WTC11 (cell line): Measurements from ENCODE around the gene EEA1. TPM values are rescaled to one million over a fixed set of nuclear protein-coding genes. Genes with fewer than 3 reads are reported as not detected.

Source experiments
- ATAC-seq: fragments of 200-7000 bp; cut with Tn5 transposase; 2 replicates; pipeline ENCODE4 v1.10.0; 2021; ENCODE audit warnings: mild to moderate bottlenecking, moderate library complexity
- CTCF ChIA-PET: fragments of 300-600 bp; sonication (Branson Sonifier 250); formaldehyde crosslinking; loops from one replicate; lab custom pipeline; 2021; ENCODE audit warnings: antibody characterized with exemption; lab: Charles Lee
- POLR2A ChIA-PET: fragments of 350-600 bp; sonication (Branson Sonifier 250); formaldehyde crosslinking; loops from one replicate; lab custom pipeline; 2021; ENCODE audit warnings: antibody characterized with exemption; lab: Charles Lee
- DNase-seq: peaks from one replicate; pipeline ENCODE4 v3.0.0; 2021; ENCODE audit warnings: low spot score
- H3K27ac Mint-ChIP-seq: 2 replicates; pipeline ENCODE4 v1.8.0; 2021; ENCODE audit warnings: mixed read lengths
- H3K27me3 Mint-ChIP-seq: 2 replicates; pipeline ENCODE4 v1.8.0; 2021; ENCODE audit warnings: low read depth, mild to moderate bottlenecking, moderate library complexity, mixed read lengths
- H3K36me3 Mint-ChIP-seq: 2 replicates; pipeline ENCODE4 v1.8.0; 2021; ENCODE audit warnings: mixed read lengths
- H3K4me1 Mint-ChIP-seq: 2 replicates; pipeline ENCODE4 v1.8.0; 2022; ENCODE audit warnings: mixed read lengths
- H3K4me3 Mint-ChIP-seq: 2 replicates; pipeline ENCODE4 v1.8.0; 2021; ENCODE audit warnings: mild to moderate bottlenecking, moderate library complexity, mixed read lengths
- H3K9me3 Mint-ChIP-seq: 2 replicates; pipeline ENCODE4 v1.8.0; 2021; ENCODE audit warnings: mixed read lengths
- CBFB ChIP-seq: sonication (generic); formaldehyde crosslinking; IDR thresholded peaks from 2 replicates; pipeline ENCODE4 v1.8.1; 2022; ENCODE audit warnings: mild to moderate bottlenecking, low read depth, missing genetic modification reagents
- CREB1 ChIP-seq: sonication (generic); formaldehyde crosslinking; IDR thresholded peaks from 2 replicates; pipeline ENCODE4 v1.8.0; 2023; ENCODE audit warnings: mild to moderate bottlenecking, missing genetic modification reagents
- ESRRA ChIP-seq: sonication (generic); formaldehyde crosslinking; IDR thresholded peaks from 2 replicates; pipeline ENCODE4 v1.8.1; 2022; ENCODE audit warnings: mild to moderate bottlenecking, missing genetic modification reagents, borderline replicate concordance
- GTF2I ChIP-seq: fragments of 250-450 bp; sonication (Bioruptor Pico); conservative IDR thresholded peaks from 2 replicates; pipeline ENCODE4 v1.4.0; 2021; ENCODE audit warnings: mild to moderate bottlenecking
- HMGA2 ChIP-seq: fragments of 250-450 bp; sonication (Bioruptor Pico); IDR thresholded peaks from 2 replicates; pipeline ENCODE4 v1.4.0; 2021; ENCODE audit warnings: mild to moderate bottlenecking, moderate library complexity
- JAZF1 ChIP-seq: fragments of 250-450 bp; sonication (Bioruptor Pico); IDR thresholded peaks from 2 replicates; pipeline ENCODE4 v1.9.0; 2021; ENCODE audit warnings: moderate library complexity, mild to moderate bottlenecking, inconsistent platforms
- NR1H2 ChIP-seq: sonication (generic); formaldehyde crosslinking; IDR thresholded peaks from 2 replicates; pipeline ENCODE4 v1.9.0; 2021; ENCODE audit warnings: mild to moderate bottlenecking, moderate library complexity, missing genetic modification reagents
- PRRX2 ChIP-seq: fragments of 250-450 bp; sonication (Bioruptor Pico); IDR thresholded peaks from 2 replicates; pipeline ENCODE4 v1.8.0; 2021; ENCODE audit warnings: mild to moderate bottlenecking
- TP53 ChIP-seq: sonication (generic); formaldehyde crosslinking; IDR thresholded peaks from 2 replicates; pipeline ENCODE4 v1.8.1; 2023; ENCODE audit warnings: mild to moderate bottlenecking, missing genetic modification reagents
- ZNF416 ChIP-seq: fragments of 250-450 bp; sonication (Bioruptor Pico); IDR thresholded peaks from 2 replicates; pipeline ENCODE4 v1.9.0; 2021; ENCODE audit warnings: mild to moderate bottlenecking, inconsistent platforms
- total RNA-seq: library from RNA; stranded (reverse); gene quantifications from 3 replicates; pipeline ENCODE4 v1.2.3, GENCODE V29; 2021
- TF ChIP-seq, protein P1 (sequence below): sonication (generic); formaldehyde crosslinking; IDR thresholded peaks from 2 replicates; pipeline ENCODE4 v1.8.1; 2023; ENCODE audit warnings: mild to moderate bottlenecking, missing genetic modification reagents, moderate library complexity
- TF ChIP-seq, protein P2 (sequence below): sonication (generic); formaldehyde crosslinking; IDR thresholded peaks from 2 replicates; pipeline ENCODE4 v1.8.1; 2023; ENCODE audit warnings: mild to moderate bottlenecking, missing genetic modification reagents
- TF ChIP-seq, protein P3 (sequence below): sonication (generic); formaldehyde crosslinking; IDR thresholded peaks from 2 replicates; pipeline ENCODE4 v1.8.0; 2023; ENCODE audit warnings: missing genetic modification reagents
- TF ChIP-seq, protein P4 (sequence below): sonication (generic); formaldehyde crosslinking; IDR thresholded peaks from 2 replicates; pipeline ENCODE4 v1.8.1; 2022; ENCODE audit warnings: missing genetic modification reagents, borderline replicate concordance
- TF ChIP-seq, protein P5 (sequence below): sonication (generic); formaldehyde crosslinking; IDR thresholded peaks from 2 replicates; pipeline ENCODE4 v1.8.1; 2023; ENCODE audit warnings: mild to moderate bottlenecking, missing genetic modification reagents
- TF ChIP-seq, protein P6 (sequence below): sonication (generic); formaldehyde crosslinking; IDR thresholded peaks from 2 replicates; pipeline ENCODE4 v1.8.0; 2022; ENCODE audit warnings: mild to moderate bottlenecking, missing genetic modification reagents
- TF ChIP-seq, protein P7 (sequence below): sonication (generic); formaldehyde crosslinking; IDR thresholded peaks from 2 replicates; pipeline ENCODE4 v1.8.1; 2023; ENCODE audit warnings: mild to moderate bottlenecking, missing genetic modification reagents, moderate library complexity
- TF ChIP-seq, protein P8 (sequence below): sonication (generic); formaldehyde crosslinking; IDR thresholded peaks from 2 replicates; pipeline ENCODE4 v1.8.1; 2022; ENCODE audit warnings: mild to moderate bottlenecking, missing genetic modification reagents, moderate library complexity, borderline replicate concordance
- TF ChIP-seq, protein P9 (sequence below): sonication (generic); formaldehyde crosslinking; conservative IDR thresholded peaks from 2 replicates; pipeline ENCODE4 v1.8.1; 2023; ENCODE audit warnings: mild to moderate bottlenecking, low read depth, missing genetic modification reagents, moderate library complexity

EEA1 gene
- total RNA-seq, 1 experiment from 2014 or later: 20.3 TPM

DNA sequence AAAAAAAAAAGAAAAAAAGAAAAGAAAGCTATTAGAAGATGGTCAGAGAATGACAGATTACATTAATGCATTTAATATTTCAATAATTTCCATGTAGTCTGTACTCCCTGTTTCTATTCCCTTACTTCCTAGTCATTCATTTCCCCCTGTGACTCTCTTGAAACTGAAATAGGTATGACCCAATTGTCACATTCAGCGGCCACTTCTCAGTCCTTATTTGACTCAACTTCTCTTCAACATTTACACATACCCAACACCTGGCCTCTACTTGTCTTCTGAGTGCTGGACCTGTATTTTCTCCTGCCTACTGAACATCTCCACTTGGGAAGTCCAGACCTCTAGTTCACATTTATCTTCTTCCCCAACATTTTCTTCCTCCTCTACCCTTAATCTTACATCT lies 7.2 kb downstream of the EEA1 start:
- Mint-ChIP-seq H3K27me3 (no peaks in the 10 kb centered on the region), H3K27ac (no peak overlapping the region; the same call in 1 of the 2 replicates), H3K4me1 (peaks cover 11% of the 10 kb centered on the region), H3K36me3 (peaks cover 7% of the 10 kb centered on the region), H3K4me3 (no peak overlapping the region), H3K9me3 (peaks cover 7% of the 10 kb centered on the region)
- DNase-seq (no peak), ATAC-seq (no peak)
- TF ChIP-seq, protein P1, sequence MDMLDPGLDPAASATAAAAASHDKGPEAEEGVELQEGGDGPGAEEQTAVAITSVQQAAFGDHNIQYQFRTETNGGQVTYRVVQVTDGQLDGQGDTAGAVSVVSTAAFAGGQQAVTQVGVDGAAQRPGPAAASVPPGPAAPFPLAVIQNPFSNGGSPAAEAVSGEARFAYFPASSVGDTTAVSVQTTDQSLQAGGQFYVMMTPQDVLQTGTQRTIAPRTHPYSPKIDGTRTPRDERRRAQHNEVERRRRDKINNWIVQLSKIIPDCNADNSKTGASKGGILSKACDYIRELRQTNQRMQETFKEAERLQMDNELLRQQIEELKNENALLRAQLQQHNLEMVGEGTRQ (CRISPR knock-in tag): no peak
- TF ChIP-seq, protein P2, sequence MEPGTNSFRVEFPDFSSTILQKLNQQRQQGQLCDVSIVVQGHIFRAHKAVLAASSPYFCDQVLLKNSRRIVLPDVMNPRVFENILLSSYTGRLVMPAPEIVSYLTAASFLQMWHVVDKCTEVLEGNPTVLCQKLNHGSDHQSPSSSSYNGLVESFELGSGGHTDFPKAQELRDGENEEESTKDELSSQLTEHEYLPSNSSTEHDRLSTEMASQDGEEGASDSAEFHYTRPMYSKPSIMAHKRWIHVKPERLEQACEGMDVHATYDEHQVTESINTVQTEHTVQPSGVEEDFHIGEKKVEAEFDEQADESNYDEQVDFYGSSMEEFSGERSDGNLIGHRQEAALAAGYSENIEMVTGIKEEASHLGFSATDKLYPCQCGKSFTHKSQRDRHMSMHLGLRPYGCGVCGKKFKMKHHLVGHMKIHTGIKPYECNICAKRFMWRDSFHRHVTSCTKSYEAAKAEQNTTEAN (CRISPR knock-in tag): no peak
- no peak for TF ChIP-seq TP53
- TF ChIP-seq, protein P3, sequence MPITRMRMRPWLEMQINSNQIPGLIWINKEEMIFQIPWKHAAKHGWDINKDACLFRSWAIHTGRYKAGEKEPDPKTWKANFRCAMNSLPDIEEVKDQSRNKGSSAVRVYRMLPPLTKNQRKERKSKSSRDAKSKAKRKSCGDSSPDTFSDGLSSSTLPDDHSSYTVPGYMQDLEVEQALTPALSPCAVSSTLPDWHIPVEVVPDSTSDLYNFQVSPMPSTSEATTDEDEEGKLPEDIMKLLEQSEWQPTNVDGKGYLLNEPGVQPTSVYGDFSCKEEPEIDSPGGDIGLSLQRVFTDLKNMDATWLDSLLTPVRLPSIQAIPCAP (CRISPR knock-in tag): no peak
- no peak for TF ChIP-seq HMGA2 (CRISPR knock-in tag)
- TF ChIP-seq, protein P4, sequence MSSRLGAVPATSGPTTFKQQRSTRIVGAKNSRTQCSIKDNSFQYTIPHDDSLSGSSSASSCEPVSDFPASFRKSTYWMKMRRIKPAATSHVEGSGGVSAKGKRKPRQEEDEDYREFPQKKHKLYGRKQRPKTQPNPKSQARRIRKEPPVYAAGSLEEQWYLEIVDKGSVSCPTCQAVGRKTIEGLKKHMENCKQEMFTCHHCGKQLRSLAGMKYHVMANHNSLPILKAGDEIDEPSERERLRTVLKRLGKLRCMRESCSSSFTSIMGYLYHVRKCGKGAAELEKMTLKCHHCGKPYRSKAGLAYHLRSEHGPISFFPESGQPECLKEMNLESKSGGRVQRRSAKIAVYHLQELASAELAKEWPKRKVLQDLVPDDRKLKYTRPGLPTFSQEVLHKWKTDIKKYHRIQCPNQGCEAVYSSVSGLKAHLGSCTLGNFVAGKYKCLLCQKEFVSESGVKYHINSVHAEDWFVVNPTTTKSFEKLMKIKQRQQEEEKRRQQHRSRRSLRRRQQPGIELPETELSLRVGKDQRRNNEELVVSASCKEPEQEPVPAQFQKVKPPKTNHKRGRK (CRISPR knock-in tag): no peak
- TF ChIP-seq, protein P5, sequence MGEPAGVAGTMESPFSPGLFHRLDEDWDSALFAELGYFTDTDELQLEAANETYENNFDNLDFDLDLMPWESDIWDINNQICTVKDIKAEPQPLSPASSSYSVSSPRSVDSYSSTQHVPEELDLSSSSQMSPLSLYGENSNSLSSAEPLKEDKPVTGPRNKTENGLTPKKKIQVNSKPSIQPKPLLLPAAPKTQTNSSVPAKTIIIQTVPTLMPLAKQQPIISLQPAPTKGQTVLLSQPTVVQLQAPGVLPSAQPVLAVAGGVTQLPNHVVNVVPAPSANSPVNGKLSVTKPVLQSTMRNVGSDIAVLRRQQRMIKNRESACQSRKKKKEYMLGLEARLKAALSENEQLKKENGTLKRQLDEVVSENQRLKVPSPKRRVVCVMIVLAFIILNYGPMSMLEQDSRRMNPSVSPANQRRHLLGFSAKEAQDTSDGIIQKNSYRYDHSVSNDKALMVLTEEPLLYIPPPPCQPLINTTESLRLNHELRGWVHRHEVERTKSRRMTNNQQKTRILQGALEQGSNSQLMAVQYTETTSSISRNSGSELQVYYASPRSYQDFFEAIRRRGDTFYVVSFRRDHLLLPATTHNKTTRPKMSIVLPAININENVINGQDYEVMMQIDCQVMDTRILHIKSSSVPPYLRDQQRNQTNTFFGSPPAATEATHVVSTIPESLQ (CRISPR knock-in tag): no peak
- no peak for TF ChIP-seq PRRX2 (CRISPR knock-in tag)
- ChIA-PET POLR2A (no interaction called here), CTCF (no interaction called here)

DNA sequence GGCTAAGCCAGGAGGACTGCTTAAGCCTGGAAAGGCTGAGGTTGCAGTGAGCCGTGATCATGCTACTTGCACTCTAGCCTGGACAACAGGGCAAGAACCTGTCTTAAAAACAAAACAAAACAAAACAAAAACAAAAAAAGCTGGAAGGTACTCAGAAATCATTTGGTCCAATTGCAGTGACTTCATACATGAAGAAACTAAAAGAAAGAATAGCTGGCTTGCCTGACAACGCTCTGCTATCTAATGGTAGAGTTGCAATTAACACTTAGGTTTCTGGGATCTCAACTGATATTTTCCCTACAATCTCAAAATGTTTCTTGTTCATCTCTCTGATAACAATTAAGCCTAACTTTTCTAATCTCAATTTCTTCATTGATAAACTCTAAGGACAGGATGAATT lies 13.7 kb downstream of the EEA1 start:
- Mint-ChIP-seq H3K4me1 (peaks cover 34% of the 10 kb centered on the region), H3K4me3 (no peak overlapping the region), H3K27ac (no peak overlapping the region), H3K36me3 (peaks cover 3% of the 10 kb centered on the region; the same call in 1 of the 2 replicates), H3K9me3 (no peaks in the 10 kb centered on the region), H3K27me3 (no peaks in the 10 kb centered on the region; the same call in 1 of the 2 replicates)
- DNase-seq (no peak), ATAC-seq (no peak)
- no peak for TF ChIP-seq PRRX2 (CRISPR knock-in tag)
- TF ChIP-seq ZNF416 (CRISPR knock-in tag): no peak
- TF ChIP-seq JAZF1 (CRISPR knock-in tag): no peak
- no peak for TF ChIP-seq CREB1 (CRISPR knock-in tag)
- TF ChIP-seq, protein P6, sequence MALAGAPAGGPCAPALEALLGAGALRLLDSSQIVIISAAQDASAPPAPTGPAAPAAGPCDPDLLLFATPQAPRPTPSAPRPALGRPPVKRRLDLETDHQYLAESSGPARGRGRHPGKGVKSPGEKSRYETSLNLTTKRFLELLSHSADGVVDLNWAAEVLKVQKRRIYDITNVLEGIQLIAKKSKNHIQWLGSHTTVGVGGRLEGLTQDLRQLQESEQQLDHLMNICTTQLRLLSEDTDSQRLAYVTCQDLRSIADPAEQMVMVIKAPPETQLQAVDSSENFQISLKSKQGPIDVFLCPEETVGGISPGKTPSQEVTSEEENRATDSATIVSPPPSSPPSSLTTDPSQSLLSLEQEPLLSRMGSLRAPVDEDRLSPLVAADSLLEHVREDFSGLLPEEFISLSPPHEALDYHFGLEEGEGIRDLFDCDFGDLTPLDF (CRISPR knock-in tag): no peak
- ChIA-PET CTCF (no interaction called here), POLR2A (no interaction called here)

DNA sequence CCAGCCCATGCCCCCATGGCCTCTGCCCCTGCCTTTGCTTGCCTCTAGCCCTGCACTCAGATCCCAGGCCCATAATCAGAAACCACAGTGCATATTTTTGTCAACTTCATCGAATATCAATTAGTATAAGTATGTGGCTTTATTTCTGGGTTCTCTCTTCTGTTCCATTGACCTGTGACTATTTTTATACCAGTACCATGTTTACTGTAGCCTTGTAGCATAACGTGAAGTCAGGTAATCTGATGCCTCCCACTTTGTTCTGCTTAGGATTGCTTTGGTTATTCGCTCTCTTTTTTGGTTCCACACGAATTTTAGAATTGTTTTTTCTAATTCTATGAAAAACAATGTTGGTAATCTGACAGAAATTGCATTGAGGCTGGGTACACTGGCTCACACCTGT lies 14.9 kb downstream of the EEA1 start:
- no peak overlapping the region for H3K4me3 Mint-ChIP-seq
- ChIA-PET POLR2A (no interaction called here), CTCF (no interaction called here)
- H3K27me3 Mint-ChIP-seq: no peaks in the 10 kb centered on the region; the same call in 1 of the 2 replicates
- ATAC-seq: no peak
- peaks cover 34% of the 10 kb centered on the region for H3K4me1 Mint-ChIP-seq
- H3K36me3 Mint-ChIP-seq: peaks cover 10% of the 10 kb centered on the region
- H3K27ac Mint-ChIP-seq: peak overlapping the region; percentile 6; the same call in 1 of the 2 replicates
- peaks cover 6% of the 10 kb centered on the region for H3K9me3 Mint-ChIP-seq
- DNase-seq: no peak
- TF ChIP-seq ESRRA (CRISPR knock-in tag) (no peak), NR1H2 (no peak), HMGA2 (CRISPR knock-in tag) (no peak), GTF2I (no peak), CREB1 (CRISPR knock-in tag) (no peak), CBFB (CRISPR knock-in tag) (no peak), ZNF416 (CRISPR knock-in tag) (no peak)
- TF ChIP-seq, protein P7, sequence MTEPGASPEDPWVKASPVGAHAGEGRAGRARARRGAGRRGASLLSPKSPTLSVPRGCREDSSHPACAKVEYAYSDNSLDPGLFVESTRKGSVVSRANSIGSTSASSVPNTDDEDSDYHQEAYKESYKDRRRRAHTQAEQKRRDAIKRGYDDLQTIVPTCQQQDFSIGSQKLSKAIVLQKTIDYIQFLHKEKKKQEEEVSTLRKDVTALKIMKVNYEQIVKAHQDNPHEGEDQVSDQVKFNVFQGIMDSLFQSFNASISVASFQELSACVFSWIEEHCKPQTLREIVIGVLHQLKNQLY (CRISPR knock-in tag): no peak
- TF ChIP-seq, protein P8, sequence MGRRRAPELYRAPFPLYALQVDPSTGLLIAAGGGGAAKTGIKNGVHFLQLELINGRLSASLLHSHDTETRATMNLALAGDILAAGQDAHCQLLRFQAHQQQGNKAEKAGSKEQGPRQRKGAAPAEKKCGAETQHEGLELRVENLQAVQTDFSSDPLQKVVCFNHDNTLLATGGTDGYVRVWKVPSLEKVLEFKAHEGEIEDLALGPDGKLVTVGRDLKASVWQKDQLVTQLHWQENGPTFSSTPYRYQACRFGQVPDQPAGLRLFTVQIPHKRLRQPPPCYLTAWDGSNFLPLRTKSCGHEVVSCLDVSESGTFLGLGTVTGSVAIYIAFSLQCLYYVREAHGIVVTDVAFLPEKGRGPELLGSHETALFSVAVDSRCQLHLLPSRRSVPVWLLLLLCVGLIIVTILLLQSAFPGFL (CRISPR knock-in tag): no peak
- TF ChIP-seq, protein P9, sequence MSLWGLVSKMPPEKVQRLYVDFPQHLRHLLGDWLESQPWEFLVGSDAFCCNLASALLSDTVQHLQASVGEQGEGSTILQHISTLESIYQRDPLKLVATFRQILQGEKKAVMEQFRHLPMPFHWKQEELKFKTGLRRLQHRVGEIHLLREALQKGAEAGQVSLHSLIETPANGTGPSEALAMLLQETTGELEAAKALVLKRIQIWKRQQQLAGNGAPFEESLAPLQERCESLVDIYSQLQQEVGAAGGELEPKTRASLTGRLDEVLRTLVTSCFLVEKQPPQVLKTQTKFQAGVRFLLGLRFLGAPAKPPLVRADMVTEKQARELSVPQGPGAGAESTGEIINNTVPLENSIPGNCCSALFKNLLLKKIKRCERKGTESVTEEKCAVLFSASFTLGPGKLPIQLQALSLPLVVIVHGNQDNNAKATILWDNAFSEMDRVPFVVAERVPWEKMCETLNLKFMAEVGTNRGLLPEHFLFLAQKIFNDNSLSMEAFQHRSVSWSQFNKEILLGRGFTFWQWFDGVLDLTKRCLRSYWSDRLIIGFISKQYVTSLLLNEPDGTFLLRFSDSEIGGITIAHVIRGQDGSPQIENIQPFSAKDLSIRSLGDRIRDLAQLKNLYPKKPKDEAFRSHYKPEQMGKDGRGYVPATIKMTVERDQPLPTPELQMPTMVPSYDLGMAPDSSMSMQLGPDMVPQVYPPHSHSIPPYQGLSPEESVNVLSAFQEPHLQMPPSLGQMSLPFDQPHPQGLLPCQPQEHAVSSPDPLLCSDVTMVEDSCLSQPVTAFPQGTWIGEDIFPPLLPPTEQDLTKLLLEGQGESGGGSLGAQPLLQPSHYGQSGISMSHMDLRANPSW (CRISPR knock-in tag): no peak
